GM21723 (cell line): ENCODE data around the gene GATD1.
A peak's percentile ranks its signal among the peaks of the same experiment; 100 is the strongest.

Experiments
- ATAC-seq: cut with Tn5 transposase; IDR thresholded peaks from one replicate; pipeline ENCODE4 v1.9.1; 2021; ENCODE audit warnings: mild to moderate bottlenecking, moderate library complexity; ENCODE audit not compliant: unreplicated experiment

Gene GATD1

DNA sequence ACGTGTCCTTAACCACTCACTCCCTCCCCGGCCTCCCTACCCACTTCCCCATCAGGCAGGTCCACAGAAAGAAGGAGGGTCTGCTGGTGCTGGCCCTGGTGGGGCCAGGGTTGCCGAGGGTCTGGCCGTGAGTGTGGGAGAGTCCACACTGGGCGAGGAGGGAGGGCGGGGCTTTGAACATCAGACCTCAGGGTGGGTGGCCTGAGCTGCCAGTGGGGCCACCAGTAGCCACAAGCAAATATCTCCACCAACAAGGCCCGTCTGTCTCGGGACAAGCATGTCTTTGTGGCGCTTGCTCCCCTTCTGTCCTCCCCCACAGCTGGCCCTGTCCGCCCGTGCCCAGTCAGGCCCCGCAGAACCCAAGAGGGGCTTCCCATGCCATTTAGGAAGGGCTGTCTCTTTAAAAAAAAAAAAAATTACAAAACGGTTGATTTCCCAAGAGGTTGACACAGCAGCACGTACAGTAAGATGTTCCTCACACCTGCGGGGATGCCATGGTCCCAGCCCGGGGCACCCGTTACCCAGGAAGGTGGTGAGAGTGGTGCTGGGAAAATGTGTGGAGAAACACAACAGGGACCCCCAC, 47.7 kb downstream of the GATD1 start:
- no peak for ATAC-seq

DNA sequence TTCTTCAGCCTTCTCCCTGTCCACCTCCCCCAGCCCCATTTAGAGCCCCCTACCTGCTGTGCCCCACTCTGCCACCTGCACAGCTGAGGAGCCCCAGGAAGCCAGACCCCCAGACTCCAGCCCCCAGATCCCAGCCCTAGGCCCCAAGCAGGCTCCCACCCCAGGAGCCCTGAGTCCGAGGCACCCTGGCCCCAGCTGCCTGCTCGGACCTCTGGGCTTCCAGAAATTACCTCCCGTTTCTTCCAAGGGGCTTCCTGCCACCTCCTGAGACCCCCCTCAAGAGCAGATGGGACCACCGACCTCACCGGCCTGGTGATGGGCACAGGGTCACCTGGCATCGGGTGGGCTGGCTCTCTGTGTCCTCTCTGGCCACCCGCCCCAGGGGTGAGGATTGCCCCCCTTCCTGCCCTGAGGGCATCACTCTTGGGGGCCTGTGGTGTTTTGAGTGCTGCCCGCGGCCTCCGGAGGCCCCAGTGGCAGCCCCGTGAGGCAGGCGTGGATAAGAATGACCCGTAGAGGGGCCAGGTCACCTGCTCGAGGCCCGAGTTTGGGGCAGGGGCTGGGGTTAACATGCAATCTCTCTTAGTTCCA, 48.3 kb downstream of the GATD1 start:
- ATAC-seq, result no peak

DNA sequence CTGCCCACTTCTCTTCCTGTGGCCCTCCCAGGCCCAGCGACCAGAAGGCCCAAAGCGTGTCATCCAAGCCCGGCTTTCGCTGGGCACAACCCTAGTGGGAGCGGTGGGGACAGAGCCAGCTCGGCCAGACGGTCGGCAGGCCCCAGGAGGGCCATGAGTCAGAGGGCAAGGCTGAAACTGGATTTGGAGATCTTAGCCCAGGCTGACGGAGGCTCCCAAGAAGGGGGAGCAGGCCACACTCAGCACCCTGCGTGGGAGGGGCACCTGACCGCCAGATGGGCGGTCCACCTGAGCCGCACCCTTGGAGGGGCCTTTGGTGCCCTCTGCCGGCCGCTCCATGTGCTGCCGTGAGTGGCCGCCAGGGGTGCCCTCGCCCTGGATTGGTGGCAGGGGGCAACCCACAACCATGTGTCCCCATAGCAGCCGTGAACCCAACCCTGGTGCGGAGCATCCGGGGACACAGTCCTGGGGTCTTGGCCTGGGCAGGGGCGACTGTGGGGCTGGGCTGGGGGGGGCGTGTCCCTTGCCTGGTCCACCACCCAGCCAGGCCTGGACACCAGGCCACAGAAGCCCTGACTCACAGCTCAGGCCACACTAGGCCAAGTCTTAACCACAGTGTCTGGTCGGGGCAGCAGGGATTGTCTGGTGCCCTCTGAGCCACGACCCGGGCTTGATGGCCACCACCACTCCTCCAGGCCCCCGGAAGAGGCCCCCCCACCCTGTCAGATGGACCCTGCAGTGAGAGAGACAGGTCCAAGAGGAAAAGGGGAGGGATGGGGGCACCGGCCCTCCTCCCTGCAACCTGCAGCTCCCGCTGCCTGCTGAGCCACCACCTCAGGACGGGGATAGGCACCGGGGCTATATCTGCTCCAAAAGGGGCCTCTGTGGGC, 49.2 kb downstream of the GATD1 start:
- peak; percentile 53 for ATAC-seq

DNA sequence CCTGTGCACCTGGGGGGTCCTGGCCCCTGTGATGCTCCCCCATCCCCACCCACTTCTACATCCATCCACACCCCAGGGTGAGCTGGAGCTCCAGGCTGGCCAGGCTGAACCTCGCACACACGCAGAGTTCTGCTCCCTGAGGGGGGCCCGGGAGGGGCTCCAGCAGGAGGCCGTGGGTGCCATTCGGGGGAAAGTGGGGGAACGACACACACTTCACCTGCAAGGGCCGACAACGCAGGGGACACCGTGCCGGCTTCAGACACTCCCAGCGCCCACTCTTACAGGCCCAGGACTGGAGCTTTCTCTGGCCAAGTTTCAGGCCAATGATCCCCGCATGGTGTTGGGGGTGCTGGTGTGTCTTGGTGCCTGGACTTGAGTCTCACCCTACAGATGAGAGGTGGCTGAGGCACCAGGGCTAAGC, 50.0 kb downstream of the GATD1 start:
- no peak for ATAC-seq

DNA sequence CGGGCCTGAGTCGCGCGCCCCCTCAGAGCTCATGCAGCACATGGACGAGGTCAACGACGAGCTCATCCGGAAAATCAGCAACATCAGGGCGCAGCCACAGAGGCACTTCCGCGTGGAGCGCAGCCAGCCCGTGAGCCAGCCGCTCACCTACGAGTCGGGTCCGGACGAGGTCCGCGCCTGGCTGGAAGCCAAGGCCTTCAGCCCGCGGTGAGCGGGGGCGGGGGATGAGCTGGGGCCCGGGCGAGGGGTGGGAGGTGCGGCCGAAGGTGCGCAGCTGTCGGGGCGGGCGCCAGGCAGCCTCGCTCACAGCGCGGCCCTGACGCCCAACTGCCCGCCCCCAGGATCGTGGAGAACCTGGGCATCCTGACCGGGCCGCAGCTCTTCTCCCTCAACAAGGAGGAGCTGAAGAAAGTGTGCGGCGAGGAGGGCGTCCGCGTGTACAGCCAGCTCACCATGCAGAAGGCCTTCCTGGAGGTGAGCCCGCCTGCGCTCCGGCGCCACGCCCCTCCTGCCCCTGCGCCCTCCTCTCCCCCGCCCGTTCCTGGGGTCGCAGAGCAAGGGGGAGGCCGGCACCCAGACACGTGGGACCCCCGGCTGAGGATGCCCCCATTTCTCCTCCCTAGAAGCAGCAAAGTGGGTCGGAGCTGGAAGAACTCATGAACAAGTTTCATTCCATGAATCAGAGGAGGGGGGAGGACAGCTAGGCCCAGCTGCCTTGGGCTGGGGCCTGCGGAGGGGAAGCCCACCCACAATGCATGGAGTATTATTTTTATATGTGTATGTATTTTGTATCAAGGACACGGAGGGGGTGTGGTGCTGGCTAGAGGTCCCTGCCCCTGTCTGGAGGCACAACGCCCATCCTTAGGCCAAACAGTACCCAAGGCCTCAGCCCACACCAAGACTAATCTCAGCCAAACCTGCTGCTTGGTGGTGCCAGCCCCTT, 50.7 kb downstream of the GATD1 start:
- ATAC-seq, result no peak

DNA sequence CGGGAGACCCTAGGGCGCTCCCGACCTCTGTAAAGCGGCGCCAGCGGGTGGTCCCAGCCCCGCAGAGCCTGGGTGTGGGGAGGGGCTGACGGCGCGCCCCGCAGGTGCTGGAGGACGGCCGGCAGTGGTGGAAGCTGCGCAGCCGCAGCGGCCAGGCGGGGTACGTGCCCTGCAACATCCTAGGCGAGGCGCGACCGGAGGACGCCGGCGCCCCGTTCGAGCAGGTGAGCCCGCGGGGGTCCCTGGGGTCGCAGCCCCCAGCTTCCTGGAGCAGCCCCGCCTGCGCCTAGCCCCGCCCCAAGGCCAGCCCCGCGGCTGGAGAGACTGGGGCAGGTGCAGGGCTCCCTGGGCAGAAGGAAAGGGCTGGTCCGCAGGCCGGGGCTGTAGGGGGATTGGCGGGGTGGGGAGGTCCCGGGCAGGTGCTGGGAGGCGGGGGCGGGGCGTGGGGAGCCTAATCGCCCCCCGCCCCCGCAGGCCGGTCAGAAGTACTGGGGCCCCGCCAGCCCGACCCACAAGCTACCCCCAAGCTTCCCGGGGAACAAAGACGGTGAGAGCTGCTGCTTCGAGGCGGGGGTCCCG, 51.6 kb downstream of the GATD1 start:
- no peak for ATAC-seq

DNA sequence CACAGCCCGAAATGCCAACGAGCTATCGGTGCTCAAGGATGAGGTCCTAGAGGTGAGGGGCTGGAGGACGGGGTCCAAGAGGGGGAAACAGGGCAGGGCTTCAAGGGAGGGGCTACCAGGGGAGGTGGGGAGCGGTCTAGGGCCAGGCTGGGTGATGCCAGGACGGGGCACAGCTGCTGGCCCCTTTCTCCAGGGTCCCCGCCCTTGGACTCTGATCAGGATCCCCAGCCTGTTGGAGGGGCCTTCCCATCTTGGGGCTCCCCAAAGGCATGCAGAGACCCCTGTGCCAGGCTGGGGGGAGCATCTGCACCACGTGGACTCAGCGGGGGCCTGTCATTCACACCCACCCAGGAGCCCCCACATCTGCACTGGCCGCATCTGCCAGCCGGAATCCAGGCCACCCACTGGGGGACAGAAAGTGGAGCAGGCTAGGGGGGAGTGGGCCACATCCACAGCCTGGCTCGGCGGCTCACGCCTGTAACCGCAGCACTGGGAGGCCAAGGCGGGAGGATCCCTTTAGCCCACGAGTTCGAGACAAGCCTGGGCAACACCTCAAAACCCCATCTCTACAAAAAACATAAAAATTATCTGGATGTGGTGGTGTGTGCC, 52.4 kb downstream of the GATD1 start:
- ATAC-seq, result no peak

DNA sequence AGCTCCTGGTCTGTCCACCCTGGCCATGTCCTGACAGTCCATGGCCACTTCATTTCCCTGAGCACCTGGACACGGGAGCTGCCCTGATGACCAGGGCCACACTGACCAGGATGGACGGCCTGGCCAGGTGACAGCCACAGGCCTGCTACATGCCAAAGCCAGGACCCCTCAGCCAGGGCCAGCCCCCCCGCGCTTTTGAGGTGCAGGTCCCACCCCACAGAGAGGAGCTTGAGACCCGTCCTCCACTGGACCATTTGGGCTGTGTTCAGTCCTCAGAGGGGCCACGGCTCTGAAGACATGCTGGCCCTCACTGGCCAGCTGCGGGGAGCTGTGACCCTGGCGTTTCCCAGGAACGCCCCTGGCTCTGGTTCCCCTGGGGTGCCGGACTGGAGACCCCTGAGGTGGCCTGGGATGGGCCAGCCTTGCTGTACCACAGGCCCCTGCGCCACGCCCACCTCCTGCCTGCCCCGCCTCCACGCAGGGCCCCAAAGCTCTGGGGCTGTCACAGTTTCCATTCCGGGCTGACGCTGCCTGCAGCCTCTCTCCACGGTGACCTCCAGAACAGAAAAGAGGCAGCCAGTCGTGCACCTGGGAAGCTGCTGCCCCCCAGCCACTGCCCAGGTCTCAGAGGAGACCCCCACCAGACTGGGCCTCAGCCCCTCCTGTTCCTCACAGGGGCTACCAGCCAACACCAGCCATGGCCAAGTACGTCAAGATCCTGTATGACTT, 53.1 kb downstream of the GATD1 start:
- no peak for ATAC-seq

DNA sequence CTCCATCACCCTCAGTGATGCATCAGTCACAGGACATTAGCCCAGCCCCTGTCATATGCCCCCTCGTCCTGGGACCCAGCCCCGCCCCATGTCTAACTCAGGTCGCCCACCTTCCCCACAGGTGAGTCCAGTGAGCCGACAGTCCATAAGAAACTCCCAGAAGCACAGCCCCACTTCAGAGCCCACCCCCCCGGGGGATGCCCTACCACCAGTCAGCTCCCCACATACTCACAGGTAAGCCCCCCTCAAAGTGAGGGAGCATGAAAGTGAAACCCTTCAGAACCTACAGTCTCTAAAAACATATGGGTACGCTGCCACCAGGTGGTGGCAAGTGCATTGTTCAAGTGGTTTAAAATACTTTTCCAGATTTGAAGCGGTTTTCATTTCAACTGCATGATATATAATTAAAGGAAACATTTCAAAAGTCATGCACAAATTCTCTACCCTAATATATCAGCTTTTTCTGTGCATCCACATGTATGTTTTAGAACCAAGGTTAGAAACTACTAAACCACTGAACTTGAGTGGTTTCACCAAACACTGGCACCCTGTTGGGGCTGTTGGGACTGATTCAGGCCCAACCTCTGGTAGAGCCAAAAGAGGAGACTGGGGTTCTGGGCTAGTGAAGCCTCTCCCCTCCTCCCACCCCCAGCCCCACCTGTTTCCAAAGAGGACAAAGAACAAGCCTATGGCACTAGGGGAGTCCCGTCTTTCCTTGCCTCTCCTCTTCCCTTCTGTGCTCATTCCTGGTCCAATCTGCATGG, 54.0 kb downstream of the GATD1 start:
- no peak for ATAC-seq

DNA sequence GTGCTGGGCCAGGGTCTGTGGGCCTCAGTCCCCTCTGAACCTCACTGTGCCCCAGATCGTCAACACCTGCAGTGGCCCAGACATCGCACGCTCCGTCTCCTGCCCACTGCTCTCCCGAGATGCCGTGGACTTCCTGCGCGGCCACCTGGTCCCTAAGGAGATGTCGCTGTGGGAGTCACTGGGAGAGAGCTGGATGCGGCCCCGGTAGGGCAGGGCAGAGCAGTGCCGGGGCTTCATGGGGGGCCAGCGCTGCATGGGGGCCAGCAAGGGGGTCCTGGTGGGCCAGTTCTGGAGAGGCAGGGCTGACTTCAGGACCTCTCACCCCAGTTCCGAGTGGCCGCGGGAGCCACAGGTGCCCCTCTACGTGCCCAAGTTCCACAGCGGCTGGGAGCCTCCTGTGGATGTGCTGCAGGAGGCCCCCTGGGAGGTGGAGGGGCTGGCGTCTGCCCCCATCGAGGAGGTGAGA, 54.9 kb downstream of the GATD1 start:
- ATAC-seq, result no peak

DNA sequence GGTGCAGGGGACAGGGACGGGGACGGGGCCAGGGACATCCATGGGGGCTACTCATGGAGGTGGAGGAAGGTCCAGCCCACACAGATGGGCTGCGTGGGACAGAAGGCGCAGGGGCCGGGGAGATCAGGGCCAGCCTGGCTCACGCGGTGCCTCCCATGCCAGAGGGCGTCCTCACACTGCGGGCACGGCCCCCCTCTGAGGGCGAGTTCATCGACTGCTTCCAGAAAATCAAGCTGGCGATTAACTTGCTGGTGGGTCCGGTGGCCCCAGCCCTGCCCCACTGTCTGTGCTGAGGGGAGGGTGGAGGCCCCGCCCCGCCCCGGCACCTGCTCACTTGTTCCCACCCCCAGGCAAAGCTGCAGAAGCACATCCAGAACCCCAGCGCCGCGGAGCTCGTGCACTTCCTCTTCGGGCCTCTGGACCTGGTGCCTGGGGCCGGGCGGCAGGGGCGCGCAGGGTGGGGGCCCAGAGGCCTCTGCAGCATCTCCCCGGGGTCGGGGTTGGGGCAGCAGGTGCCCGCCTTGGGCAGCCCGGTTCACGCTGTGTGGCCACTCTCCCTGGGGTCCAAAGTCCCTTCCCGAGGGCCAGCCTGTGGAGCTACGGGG, 55.4 kb downstream of the GATD1 start:
- ATAC-seq, result no peak

DNA sequence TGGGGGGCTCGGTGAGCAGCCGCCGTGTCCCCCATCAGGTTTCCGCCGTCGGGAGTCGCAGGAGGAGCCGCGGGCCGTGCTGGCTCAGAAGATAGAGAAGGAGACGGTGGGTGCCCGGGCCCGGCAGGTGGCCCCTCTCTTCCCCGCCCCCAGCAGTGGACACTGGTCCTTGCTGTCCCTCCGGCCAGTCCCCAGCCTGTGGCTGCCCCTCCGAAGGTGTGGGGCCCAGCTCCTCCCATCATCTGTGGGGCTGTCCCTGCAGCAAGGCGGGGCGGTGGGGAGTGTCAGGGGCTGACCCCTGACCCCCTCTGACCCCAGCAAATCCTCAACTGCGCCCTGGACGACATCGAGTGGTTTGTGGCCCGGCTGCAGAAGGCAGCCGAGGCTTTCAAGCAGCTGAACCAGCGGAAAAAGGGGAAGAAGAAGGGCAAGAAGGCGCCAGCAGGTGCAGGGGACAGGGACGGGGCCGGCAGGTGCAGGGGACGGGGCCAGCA, 56.0 kb downstream of the GATD1 start:
- no peak for ATAC-seq

DNA sequence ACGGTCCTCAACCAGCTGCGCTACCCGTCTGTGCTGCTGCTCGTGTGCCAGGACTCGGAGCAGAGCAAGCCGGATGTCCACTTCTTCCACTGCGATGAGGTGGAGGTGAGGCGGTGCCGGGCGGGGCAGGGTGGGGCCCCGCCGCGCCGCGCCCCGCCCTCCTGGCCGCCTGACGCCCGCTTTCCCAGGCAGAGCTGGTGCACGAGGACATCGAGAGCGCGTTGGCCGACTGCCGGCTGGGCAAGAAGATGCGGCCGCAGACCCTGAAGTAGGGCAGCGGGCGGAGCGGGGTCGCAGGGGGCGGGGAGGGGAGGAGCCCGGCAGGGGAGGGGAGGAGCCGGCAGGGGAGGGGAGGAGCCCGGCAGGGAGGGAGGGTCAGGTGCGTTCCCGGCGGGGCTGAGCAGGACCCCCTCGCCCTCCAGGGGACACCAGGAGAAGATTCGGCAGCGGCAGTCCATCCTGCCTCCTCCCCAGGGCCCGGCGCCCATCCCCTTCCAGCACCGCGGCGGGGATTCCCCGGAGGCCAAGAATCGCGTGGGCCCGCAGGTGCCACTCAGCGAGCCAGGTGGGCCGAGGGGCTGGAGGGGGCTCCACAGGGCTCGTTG, 56.5 kb downstream of the GATD1 start:
- ATAC-seq, result no peak

DNA sequence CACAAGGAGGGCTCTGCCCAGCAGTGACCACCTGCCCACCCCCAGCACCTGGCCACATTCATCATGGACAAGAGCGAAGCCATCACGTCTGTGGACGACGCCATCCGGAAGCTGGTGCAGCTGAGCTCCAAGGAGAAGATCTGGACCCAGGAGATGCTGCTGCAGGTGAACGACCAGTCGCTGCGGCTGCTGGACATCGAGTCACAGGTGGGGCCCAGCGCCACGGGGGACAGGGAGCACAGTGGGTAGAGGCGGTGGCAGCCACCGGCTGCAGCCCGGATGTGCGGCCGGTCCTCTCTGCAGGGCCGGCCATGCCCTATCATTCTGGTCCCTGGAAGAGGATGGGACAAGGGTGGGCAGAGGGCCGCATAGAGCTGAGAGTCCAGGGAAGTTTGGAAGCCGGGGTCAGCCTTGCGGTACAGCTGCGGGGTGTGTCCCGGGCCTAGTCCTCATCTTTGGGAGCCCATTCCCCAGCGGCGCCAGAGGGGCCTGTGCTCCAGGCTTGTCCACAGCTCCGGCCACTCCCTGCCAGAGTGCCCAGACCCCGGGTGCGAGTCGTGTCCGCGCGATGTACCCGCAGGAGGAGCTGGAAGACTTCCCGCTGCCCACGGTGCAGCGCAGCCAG, 57.2 kb downstream of the GATD1 start:
- ATAC-seq, result no peak

DNA sequence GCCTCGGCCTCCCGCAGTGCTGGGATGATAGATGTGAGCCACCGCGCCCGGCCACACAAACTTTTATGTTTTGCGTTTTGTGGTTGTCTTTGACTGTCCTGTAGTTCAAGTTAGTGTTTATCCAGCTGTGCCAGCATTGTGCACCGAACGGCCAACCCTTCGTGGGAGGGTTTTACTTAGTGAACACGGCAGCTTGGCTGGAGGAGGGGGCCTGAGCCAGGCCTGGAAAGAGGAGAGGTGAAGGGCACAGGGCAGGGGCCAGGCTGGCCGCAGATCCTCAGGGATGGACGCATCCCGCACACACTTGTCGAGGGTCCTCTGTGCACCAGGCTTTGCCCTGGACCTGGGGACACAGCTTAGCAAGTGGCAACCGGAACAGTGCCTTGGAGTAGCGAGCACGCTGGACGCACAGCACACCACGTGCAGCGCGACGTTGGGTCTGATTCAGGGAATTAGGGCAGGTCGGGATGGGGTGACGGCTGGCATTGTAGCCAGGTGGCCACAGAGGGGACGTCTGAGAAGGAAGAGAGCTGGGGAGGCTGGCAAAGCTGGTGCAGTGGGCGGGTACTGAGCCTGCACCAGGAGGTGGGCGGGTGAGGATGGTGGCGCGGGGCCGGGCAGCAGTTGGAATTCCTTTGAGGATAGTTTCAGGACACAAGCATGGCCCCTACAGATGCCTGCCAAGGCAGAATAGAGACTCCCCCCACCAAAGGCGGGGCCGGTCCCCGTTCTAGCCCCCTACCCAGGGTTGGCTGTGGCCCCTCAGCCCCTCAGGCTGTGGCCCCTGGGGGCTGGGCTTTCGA, 57.9 kb downstream of the GATD1 start:
- ATAC-seq, result no peak
